GM23338 (cell line): Measurements from ENCODE around the gene ADGRL3.

Experiments used
- CTCF ChIP-seq, 2 experiments: fragments of 200-600 bp in 1 of 2; sonication (generic) in 1 of 2; conservative IDR thresholded peaks; 2 replicates each; pipeline versions ENCODE4 v1.5.1 to v1.6.1; 2016 to 2017; ENCODE audit warnings: antibody characterized with exemption in 2 of 2, low read depth in 2 of 2, mild to moderate bottlenecking in 2 of 2, moderate library complexity in 1 of 2
- ZNF114 ChIP-seq: fragments of 250-450 bp; sonication (Bioruptor Pico); IDR thresholded peaks from 2 replicates; pipeline ENCODE4 v1.5.0; 2020; ENCODE audit warnings: mild to moderate bottlenecking, moderate library complexity

DNA sequence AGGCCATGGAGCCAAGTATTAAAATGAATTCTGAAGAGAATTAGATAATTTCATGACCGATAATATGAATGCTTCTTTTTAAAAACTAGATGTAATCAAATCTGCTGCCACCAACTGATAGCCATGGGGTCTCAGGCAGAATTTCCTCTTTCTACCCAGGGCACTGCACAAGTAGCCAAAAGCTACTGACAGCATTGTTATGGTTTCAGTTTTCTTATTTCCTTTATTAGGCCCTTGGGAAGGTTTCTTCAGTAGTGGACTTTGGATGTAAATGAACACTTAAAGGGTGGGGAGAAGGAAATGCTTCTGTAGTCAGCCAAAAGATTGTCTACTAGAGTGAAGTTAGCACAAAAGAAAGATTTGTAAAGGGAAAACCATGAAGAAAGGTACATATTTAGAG lies 686.0 kb downstream of the ADGRL3 start:
- no peak for TF ChIP-seq CTCF (conservative IDR thresholded peaks at IDR 0.05; ENCODE audit: low read depth in 2 of 2)
- no peak for TF ChIP-seq ZNF114 (CRISPR knock-in tag)
